B cell (primary cell): Measurements from ENCODE around the gene STT3B.

Experiments used
- CTCF ChIP-seq: fragments of 200-600 bp; IDR thresholded peaks from one replicate; pipeline ENCODE4 v1.8.0; 2022; ENCODE audit warnings: antibody characterized with exemption, mild to moderate bottlenecking
- EZH2 ChIP-seq: IDR thresholded peaks from 2 replicates; pipeline ENCODE4 v1.6.1; 2012; ENCODE audit warnings: borderline replicate concordance, low read depth, mild to moderate bottlenecking, moderate library complexity, low read length; ENCODE audit not compliant: insufficient read depth, poor library complexity, severe bottlenecking

GRCh38 chr3:31525532-31525931 is 7.2 kb upstream of the STT3B start:
- no peak for TF ChIP-seq EZH2
- TF ChIP-seq CTCF: no peak
